ENCODE results near the gene AADACL3.

- TF ChIP-seq POLR2A (IDR thresholded peaks at IDR 0.05) (no peak), CTCF (IDR thresholded peaks at IDR 0.05) (no peak)
Observed at GRCh38 chr1:12757836-12758235, 41.9 kb downstream of the AADACL3 start.
